ENCODE measurements around the gene TPPP2. TPM values are rescaled to one million over a fixed set of nuclear protein-coding genes. Genes with fewer than 3 reads are reported as not detected.

The TPPP2 gene
- total RNA-seq, 1 experiment from 2014 or later = not detected

GRCh38 chr14:21063479-21063878, 33.5 kb downstream of the TPPP2 start:
- H3K36me3 Mint-ChIP-seq (ENCODE audit: insufficient read depth, unreplicated experiment) = no peaks in the 10 kb centered on the region
- DNase-seq = no peak
- BruUV-seq (replicated peaks) = no TSS peak

DNA sequence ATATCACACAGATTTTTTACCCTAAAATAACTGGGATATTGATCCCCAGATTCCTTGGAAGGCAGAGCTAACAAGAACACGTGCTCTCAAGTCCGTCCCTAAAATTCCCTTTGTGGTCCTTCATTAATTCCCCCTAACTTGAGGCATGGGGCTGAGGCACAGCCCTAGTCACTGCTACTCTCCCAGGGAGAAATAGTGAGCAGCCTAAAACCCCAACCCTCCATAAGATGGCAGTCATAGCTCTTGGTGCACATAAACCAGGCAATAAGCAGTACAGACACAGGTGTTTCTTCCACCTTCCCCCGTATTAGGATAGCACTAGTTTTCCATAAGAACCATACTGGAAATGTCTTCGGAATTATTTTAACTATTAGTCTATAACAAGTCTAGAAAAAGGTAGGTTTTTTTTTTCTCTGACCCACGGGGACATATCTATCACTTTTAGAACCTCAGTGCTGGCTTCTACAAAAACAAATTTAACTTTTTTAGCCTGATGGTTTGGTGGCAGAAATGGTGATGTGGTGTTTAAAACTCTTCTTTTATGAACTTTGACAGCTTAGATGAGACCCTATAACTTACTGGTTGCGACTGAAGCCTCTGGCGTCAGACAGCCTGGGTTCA, 37.0 kb downstream of the TPPP2 start:
- H3K27ac Mint-ChIP-seq (ENCODE audit: unreplicated experiment) = no peak overlapping the region
- no peak for DNase-seq
- BruUV-seq (replicated peaks) = no TSS peak
- no peaks in the 10 kb centered on the region for H3K9me3 Mint-ChIP-seq (ENCODE audit: low read depth, unreplicated experiment)
- intact Hi-C loops (cut with micrococcal nuclease; ENCODE audit: unreplicated experiment) = no loop called here
- CTCF ChIA-PET = interaction anchor here (0.7 to 1.4 kb wide), 5 partner anchors 23 to 52 kb away, joined by 3 to 11 read pairs (median 6); no protein-coding TSS in a partner anchor
- peaks cover 26% of the 10 kb centered on the region for H3K36me3 Mint-ChIP-seq (ENCODE audit: insufficient read depth, unreplicated experiment)
- H3K4me1 Mint-ChIP-seq (ENCODE audit: low read depth, unreplicated experiment) = peaks cover 8% of the 10 kb centered on the region
- no peak overlapping the region for H3K4me3 Mint-ChIP-seq (ENCODE audit: low read depth, unreplicated experiment)
- no peak for TF ChIP-seq CTCF (IDR thresholded peaks at IDR 0.05; ENCODE audit: unreplicated experiment)
- peaks cover 52% of the 10 kb centered on the region for H3K27me3 Mint-ChIP-seq (ENCODE audit: unreplicated experiment)

More at GRCh38 chr14:21063479-21063878, 33.5 kb downstream of the TPPP2 start:
- CTCF ChIA-PET = interaction anchor here (1.7 kb wide), 1 partner anchor 49 kb away, joined by 4 read pairs; no protein-coding TSS in a partner anchor
- Mint-ChIP-seq H3K27me3 (ENCODE audit: unreplicated experiment) (peaks cover 55% of the 10 kb centered on the region), H3K4me3 (ENCODE audit: low read depth, unreplicated experiment) (no peak overlapping the region), H3K4me1 (ENCODE audit: low read depth, unreplicated experiment) (no peaks in the 10 kb centered on the region), H3K27ac (ENCODE audit: unreplicated experiment) (no peak overlapping the region), H3K9me3 (ENCODE audit: low read depth, unreplicated experiment) (no peaks in the 10 kb centered on the region)
- TF ChIP-seq CTCF (IDR thresholded peaks at IDR 0.05; ENCODE audit: unreplicated experiment) = no peak
- intact Hi-C loops (cut with micrococcal nuclease; ENCODE audit: unreplicated experiment) = no loop called here

GRCh38 chr14:21068521-21069387, 38.7 kb downstream of the TPPP2 start:
- no TSS peak for BruUV-seq (replicated peaks)
- Mint-ChIP-seq H3K9me3 (ENCODE audit: low read depth, unreplicated experiment) (no peaks in the 10 kb centered on the region), H3K4me3 (ENCODE audit: low read depth, unreplicated experiment) (peak overlapping the region; percentile 97), H3K27ac (ENCODE audit: unreplicated experiment) (no peak overlapping the region), H3K36me3 (ENCODE audit: insufficient read depth, unreplicated experiment) (peaks cover 26% of the 10 kb centered on the region), H3K27me3 (ENCODE audit: unreplicated experiment) (peaks cover 52% of the 10 kb centered on the region), H3K4me1 (ENCODE audit: low read depth, unreplicated experiment) (peaks cover 8% of the 10 kb centered on the region)
- intact Hi-C loops (cut with micrococcal nuclease; ENCODE audit: unreplicated experiment) = loop anchor here (1.0 to 2.0 kb wide), 2 partner anchors 24 to 39 kb away; no protein-coding TSS in a partner anchor
- CTCF ChIA-PET = interaction anchor here (0.7 to 1.6 kb wide), 8 partner anchors 13 to 153 kb away, joined by 3 to 40 read pairs (median 4); no protein-coding TSS in a partner anchor
- peak; percentile 48 for TF ChIP-seq CTCF (IDR thresholded peaks at IDR 0.05; ENCODE audit: unreplicated experiment)
- DNase-seq = peak; percentile 60

GRCh38 chr14:21069388-21070082, 39.5 kb downstream of the TPPP2 start:
- Mint-ChIP-seq H3K36me3 (ENCODE audit: insufficient read depth, unreplicated experiment) (peaks cover 26% of the 10 kb centered on the region), H3K9me3 (ENCODE audit: low read depth, unreplicated experiment) (no peaks in the 10 kb centered on the region), H3K4me1 (ENCODE audit: low read depth, unreplicated experiment) (peaks cover 8% of the 10 kb centered on the region), H3K27ac (ENCODE audit: unreplicated experiment) (no peak overlapping the region), H3K4me3 (ENCODE audit: low read depth, unreplicated experiment) (peak overlapping the region; percentile 97), H3K27me3 (ENCODE audit: unreplicated experiment) (peaks cover 52% of the 10 kb centered on the region)
- intact Hi-C loops (cut with micrococcal nuclease; ENCODE audit: unreplicated experiment) = loop anchor here (2.0 kb wide), 1 partner anchor 23 kb away; no protein-coding TSS in a partner anchor
- DNase-seq = no peak
- TF ChIP-seq CTCF (IDR thresholded peaks at IDR 0.05; ENCODE audit: unreplicated experiment) = no peak
- CTCF ChIA-PET = interaction anchor here (1.3 to 2.7 kb wide), 7 partner anchors 20 to 55 kb away, joined by 4 to 40 read pairs (median 6); no protein-coding TSS in a partner anchor
- BruUV-seq (replicated peaks) = no TSS peak

Data from Calu3 (cell line).